H4 (cell line): ENCODE results near the gene IL17F. TPM values are rescaled to one million over a fixed set of nuclear protein-coding genes. Genes with fewer than 3 reads are reported as not detected.
A peak's percentile ranks its signal among the peaks of the same experiment; 100 is the strongest.
"Not testable (repeated sequence)": the region's sequence is repeated elsewhere in the genome, so short reads cannot be mapped to it uniquely, and the experiment has no call there.

ENCODE experiments used
- DNase-seq: peaks from one replicate; pipeline ENCODE4 v3.0.0-alpha.2; 2015; ENCODE audit warnings: low spot score
- total RNA-seq: library from RNA; depleted of rRNA; stranded (reverse); fragments of >200 nt; shearing (Covaris generic); gene quantifications from 2 replicates; pipeline ENCODE4 v1.2.3, GENCODE V29; 2014

The IL17F gene
- total RNA-seq, 1 experiment from 2014 or later = not detected

DNA sequence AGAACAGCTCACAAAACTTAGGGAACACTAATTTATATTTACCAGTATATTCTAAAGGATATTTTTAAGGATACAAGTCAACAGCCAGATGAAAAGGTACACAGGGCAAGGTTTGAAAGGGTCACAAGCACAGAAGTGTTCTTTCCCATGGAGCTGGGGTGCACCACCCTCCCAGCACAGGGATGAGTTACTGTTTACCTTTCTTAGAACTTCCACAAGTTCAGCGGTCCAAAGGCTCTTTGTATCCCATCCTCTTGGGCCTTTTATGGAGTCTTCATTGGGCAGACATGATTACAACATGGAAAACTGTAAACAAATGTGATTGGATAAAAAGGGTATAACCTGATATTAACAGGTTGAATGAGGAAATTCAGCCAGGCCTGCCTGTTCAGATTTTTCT lies 1.1 kb upstream of the IL17F start:
- DNase-seq = no peak

DNA sequence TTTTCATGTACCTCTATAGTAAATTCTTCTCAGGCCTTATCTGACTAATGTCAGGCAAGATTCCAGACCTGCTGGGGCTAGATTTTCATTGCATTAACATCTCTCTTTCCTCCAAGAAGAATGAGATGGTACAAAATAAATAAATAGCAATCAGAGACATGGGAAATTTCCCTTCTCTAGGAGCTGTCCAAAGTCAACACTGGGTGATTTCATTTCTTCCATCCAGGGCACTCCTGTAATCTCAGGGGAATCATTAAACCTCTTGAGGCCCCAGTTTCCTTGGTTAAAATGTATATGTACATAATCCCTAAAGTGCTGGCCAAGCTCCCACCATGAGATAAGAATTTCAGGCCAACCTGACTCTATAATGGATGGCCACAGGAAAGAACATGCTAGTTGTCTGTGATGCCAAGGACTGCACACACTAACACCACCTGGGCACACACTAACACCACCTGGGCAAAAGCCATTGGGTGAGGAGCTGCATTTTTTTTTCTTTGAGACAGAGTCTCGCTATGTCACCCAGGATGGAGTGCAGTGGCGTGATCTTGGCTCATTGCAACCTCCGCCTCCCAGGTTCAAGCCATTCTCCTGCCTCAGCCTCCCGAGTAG lies 912 bp downstream of the IL17F start:
- DNase-seq = peak; percentile 52

DNA sequence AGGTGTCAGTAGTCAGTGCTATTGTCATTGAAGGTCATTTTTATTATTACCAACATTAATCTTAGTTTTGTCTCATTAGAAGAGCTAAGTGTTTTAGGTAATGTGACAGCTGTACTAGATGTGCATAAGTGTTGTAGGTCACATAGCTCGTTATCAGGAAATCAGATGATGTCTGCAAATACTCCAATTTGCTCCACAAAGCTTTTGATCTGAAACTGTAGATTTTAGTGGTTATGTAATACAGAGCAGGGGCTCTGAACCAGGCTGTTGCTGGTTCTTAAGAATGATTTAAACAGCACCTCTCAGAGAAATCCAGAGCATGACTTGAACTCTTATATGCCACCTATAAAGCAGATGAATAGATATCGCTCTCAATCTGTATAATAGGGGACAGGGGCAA lies 2.5 kb downstream of the IL17F start:
- no peak for DNase-seq

DNA sequence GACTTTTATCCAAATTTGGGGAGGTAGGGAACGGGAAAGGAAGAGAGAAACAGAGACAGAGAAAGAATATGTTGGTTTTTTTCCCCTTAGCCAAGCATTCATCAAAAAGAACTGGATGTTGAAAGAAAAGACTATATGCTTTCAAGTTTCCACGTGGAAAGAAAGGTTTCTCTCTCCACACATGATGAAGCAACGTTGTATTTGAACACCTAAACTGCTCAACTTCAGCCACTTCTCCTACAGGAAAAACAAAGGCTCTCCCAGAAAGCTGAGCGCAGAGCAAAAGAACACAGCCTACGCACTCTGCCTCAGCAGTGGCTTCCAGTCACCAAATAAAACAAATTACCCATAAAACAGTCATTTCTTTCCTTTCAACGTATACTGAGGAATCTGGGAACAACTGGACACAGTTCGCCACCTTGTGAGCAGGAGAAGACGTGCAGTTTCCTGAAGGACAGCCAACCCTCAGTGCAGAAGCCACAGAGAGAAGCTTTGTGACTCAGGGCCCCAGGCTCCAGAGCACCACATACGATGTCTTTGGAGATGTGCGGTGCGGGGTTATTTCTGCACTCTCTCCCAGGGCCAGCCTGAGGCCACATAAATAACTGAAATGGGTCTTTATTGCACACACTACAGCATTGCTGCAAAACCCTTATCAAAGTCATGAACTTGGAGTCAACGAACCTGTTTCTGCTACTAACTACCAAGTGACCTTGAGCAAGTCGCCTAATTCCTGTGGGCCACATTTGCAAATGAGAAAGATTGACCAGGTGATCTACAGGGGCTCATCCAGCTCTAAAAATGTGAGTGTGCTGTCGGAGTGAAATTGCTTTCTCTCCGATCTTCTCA lies 10.1 kb downstream of the IL17F start:
- DNase-seq = peak; percentile 91

DNA sequence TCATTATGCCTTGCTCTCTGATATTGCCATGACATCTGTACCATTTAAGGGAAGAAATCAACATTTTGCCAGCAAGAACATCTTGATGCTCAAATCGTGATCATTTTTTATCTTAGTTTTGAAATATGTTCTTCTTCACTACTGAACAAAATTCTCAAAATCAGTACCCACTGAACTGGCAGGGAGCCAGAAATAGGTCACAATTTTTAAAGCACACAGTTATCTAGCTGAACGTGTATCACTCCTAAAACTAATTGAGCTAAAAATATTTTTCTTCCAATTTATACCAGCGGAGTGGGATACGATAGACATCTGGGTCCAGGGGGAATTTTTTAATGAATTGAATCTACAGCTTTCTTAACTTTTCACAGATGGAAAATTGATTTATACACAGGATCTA lies 11.3 kb downstream of the IL17F start:
- no peak for DNase-seq

DNA sequence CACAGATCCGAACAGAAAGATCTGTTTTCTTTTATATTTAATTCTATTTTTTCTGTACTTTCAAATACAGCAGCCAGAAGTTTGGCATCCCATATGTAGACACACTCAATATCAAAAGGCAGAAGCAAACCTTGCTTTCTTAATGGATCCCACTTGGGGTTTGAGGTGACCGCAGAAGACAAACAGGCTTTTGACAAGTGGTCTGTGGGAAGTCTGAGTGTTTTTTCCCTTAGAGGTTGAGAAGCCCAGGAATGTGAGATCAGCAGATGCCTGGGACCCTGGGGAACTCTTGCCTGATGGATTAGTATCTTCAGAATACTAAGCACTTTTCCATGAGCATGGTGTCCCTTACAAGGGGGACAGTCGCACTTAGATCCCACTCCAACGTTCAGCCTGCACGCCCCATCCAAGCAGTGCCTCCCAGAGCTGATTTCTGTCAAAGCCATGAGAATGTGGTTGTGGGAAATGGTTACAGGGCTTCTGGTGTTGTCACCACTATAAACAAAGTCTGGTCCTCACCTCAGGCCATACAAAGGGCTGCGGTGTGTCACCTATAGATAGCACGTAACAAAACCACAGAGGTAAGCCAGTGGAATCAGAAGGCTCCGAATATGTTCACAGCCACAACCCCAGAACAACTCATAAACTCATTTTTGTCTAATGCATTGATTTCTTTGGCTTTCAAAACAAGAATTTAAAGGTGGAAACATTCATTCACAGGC lies 12.7 kb downstream of the IL17F start:
- peak; percentile 37 for DNase-seq

DNA sequence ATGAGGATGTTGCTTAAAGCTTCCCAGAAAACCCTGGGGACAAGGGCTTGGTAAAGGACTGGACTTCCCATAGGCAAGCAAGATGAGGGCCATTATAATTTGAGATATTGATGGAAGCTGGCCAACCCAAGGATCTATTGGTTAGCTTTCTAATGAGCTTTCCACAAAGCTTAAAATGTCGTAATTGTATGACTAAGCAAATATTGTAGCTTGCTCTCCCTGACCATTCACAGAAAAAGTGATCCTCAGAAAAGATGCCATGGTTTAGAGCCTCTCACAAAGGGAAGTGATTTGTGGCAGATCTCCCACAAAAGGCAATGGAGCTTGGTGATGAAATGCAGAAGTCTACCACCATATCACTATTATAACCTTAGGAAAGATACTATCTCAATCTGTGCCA lies 13.6 kb downstream of the IL17F start:
- DNase-seq = no peak

DNA sequence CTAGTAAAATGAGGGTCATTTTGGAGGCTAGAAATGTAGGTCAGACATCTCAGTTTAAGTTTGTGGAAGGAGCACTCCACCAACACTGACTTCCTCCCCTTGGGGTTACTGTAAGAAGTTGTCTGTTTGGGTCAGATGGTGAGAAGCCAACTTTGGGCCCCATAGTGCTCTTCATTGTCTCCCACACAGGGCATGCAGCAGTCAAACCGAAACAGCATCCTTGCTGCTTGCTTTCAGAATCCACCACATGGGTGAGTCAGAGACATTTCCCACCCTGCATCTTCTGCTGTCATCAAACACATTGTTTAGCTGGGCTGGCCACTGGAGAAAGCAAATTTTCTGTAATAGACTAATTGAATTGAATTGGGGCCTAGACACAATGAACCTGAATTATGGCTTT lies 16.8 kb downstream of the IL17F start:
- no peak for DNase-seq

DNA sequence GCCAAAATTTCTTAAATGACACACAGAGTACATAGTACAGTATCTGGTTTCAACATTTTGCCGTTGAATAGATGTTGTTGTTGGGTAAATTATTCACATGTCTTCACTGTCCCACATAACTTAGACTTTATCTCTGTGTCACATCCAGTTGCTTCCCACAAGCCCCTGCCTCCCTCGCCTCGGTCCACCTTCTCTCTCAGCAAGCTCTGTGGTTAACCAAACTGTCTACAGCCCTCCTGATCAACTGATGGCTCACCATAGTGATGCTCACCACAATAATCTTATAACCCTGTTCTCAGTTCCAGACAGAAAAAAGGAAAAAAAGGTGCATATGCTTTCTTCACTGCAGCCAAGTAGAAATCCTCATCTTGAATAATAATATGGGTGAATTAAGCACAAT lies 23.0 kb downstream of the IL17F start:
- peak; percentile 20 for DNase-seq

DNA sequence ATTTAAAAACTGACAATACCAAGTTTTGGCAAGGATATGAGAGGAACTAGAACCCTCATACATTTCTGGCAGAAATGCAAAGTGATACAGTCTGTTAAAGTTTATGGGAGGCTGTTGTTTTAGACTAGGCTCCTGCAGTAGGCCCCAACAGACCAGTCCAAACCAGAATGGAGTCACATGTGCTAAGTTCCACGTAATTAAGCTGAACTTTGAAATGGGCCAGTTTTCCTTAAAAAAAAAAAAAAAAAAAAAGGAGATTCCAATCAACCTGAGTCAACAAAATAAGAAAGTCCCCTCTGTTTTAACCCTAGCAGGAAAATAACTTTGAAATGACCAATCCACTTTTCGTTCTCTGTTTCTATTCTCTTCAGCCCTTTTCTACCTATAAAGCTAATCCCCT lies 26.5 kb downstream of the IL17F start:
- no peak for DNase-seq

DNA sequence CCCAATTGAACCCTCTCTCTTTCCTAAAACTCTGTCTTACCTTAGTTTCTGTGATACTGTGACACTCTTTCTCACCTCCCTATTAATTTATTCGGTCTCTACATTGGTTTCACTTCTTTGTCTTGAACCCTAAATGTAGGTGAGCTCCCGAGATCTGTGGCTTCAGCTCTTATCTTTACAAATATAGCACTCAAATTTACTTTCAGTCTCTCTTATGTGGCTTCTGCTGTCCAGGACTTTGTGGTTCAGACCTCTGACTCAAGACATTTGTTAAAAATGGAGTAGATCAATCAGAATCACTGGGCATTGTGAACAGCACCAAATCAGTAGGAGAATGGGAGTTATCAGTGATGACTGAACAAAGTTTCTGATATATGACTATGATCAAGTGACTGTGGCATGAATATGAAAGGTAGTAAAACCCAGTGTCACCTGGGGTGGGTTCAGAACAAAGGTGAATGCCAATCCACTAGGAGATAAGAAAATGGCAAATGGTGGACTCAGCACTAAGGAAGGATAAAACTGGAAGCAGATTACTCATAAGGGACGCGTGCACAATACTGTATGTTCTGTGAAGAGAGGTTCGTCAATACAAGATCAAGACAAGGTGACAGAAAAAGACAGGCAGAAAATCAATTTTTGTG lies 27.2 kb downstream of the IL17F start:
- DNase-seq = no peak

DNA sequence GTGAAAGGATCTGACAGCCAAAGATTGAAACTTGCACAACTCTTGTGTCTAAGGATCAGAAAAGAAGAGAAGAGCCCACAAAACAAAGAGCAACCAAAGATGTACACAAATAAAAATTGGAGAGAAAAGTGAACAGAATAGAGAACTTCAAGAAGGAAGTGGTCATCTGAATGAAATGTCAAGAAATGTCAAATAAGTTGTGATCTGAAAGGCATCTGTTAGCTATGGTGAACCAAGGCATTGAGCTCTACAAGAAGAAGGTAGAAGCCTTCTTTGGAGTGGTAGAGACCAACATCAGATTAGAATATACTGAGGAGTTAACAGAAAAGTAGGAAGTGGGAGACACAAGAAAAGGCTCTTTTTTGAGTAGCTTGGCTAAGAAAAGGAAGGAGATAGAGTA lies 28.5 kb downstream of the IL17F start:
- no peak for DNase-seq

DNA sequence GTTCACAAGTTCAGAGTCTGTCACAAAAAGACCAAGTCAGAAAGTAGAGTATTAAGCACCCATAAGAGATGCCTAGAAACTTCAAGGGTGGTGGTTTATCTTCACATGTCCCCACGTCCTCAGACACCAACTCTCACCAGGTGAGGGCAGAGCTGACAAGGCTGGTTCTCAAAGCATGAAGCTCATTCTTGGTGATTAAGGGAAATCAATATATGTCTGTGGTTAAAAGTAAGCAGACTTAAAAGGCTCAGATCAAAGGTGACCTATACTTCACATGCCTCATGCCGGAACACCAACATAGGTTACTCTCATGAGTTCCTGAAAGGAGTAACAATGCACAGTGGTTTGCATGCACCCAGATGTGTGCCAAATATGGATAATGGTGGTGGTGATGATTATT lies 31.2 kb downstream of the IL17F start:
- no peak for DNase-seq

DNA sequence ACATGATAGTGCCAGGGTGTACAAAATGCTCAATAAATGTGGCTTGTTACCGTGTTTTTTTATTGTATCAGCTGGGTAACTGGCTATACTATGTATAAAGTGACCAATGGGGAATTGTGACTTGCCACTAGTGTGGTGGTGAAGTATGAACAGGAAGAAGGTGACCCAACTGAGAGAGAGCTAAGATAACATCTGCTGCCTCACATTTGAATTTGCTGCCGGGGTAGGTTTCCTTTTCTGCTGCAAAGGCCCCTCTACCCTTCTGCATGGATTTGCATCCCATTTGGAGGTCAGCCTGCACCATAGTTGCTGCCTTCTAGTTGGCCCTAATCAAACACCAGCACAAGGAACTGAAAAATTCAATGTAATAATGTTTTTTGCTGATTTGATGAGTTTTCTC lies 34.1 kb downstream of the IL17F start:
- DNase-seq = no peak

DNA sequence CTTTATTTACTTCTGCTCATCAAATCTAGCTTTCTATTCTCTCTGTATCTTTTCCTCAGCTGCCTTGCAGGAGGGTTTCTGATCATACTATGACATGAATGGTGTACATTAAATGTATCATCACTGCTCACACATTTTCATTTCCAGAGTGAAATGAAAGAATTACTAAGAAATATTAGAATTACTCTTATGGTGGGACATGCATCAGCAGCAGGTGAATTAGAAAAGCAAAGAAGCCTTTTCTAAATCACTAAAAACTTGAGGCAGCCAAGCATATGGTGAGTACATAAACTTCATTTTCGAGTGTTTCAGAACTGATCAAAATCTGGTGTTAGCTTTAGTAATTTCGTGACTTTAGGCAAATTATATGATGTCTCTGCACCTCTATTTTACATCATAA lies 34.5 kb downstream of the IL17F start:
- DNase-seq = no peak

DNA sequence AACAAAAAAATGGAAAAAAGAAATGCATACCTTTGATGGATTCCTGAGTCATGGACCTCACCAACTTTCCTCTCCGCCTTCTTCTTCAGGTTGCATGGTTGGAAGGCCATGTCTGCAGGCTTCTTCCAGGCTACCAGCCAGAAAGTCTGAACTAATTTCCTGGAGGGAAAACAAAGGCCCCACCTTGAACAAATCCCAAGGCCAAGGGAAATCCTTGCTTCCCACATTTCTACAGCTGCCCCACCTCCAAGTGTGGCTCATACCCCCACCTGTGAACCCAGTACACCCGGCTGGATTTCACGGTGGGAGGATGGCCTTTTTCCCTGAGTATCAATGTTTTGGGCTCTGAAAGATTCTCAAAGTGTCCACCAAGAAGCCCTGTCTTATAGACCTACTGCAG lies 35.7 kb downstream of the IL17F start:
- DNase-seq = no peak

DNA sequence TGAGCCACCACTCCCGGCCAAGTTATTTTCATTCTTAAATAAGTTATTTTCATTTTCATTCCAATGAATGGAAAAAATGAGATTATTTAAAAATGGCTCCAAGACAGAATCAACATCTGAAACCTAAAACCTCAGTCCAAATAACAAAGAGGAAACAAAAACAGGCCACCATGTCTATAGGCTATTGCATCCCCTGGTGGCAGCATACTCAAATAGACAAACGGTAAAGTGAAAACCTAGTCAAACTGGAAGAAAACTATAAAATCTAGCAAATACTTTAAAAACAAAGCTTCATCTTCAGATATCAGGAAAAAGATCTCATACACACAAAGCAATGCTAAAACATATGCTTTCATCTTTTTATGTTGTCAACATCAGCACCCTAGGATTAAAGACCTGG lies 37.2 kb downstream of the IL17F start:
- DNase-seq = no peak

DNA sequence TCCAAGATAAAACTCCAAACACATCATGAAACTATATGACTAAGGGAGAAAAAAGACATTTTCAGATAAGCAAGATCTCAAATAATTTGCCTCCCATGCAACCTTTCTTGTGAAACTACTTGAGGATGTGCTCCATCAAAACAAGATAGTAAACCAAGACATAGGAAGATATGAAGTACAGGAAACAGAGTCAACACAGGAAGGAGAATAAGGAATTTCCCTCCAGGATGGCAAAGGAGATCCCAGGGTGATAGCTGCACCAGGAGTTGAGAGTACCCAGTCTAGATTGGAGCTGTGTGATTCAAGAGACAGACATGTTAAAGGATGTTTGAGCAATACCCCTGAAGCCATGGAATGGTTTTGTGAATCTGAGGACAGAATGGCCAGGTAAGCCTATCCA lies 42.8 kb downstream of the IL17F start:
- DNase-seq = no peak

DNA sequence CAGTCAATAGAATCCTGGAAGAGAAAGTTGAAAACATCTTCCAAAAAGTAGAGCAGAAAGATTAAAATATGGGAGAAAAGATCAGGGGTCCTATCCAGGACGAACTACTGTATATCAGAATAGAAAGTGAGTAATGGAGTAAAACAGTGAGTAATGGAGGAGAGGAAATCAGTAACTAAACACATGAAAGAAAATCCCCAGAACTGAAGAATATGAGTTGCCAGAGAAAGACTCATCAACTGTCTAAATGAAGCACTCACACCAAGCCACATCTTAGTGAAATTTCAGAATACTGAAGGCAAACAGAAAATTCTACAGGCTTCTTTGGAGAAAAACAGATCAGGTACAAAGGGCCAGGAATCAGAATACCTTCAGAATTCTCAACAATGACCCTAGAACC lies 43.3 kb downstream of the IL17F start:
- DNase-seq = no peak

DNA sequence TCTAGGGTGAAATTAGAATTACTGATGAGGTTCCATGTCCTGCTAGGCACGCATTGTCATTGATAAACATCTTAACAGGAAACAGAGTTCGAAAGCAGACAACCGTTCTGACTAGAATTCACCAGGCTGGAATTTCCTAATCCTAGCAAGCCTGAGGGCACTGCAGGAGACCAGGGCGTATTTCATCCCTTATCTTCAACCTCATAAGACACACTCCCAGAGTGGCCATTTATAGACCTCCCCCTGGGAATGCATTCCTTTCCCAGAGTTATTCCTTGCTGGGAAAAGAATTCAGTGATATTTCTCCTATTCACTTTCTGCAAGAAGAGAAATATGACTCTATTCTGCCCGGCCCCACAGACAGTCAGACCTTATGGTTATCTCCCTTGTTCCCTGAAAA lies 44.2 kb downstream of the IL17F start:
- DNase-seq = not testable (repeated sequence)

DNA sequence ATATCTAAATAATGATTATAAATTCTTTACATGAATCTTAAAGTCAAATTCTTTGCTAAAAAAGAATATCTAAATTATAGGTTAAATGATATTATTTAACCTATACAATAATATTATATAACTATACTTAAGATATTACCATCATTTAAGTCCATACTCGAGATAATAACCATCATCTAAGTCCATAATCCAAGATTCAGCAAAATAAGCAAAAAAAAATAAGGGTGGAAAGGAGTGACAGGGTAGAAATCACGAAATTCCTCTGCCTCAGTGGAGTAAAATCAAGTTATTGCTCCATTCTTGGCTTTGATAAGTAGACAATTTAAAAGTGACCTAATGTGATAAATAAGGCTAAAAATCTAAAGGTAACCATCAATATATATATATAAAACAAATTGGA lies 48.4 kb downstream of the IL17F start:
- no peak for DNase-seq

DNA sequence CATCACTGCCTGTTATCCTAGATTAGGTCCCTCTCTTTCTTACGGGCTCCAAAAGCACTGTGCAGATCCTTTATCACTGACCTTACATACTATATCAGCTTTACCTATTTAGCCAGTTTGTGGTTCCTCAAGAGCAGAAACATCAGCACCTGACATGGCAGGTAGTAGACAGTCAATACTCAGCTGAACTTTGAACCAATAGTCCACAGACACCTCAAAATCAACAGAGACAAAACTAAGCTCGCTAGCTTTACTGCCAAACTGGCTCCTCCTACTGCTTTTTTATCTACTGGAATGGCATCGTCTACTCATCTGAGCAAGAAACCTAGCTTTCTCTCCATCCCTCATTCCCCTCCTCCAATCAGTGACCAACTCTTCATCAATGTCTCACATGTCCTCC lies 52.5 kb downstream of the IL17F start:
- no peak for DNase-seq

DNA sequence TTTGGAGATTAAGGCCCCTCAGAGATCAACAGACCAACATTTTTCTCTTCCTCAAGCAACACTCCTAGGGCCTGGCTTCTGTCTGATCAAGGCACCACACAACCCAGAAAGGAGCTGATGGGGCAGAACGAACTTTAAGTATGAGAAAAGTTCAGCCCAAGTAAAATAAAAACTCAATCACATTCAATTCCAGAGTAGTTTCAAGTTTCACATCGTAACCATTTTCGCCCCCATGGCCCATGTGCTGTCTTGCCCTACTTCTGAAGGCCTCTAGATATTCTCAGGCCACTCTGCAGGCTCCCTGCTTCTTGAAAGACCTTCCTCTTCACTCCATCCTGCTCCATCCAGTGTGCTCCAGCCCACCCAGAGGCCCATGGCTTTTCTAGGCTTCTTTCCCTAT lies 53.9 kb downstream of the IL17F start:
- DNase-seq = no peak
